Fibroblast of peridontal ligament (primary cell): ENCODE measurements around the gene CIZ1.

Source experiments
- DNase-seq: peaks from one replicate; pipeline ENCODE4 v3.0.0-alpha.2; 2010; ENCODE audit errors: extremely low read depth

CIZ1 gene

GRCh38 chr9:128214571-128215490, 23.5 kb upstream of the CIZ1 start:
- DNase-seq, result no peak

DNA sequence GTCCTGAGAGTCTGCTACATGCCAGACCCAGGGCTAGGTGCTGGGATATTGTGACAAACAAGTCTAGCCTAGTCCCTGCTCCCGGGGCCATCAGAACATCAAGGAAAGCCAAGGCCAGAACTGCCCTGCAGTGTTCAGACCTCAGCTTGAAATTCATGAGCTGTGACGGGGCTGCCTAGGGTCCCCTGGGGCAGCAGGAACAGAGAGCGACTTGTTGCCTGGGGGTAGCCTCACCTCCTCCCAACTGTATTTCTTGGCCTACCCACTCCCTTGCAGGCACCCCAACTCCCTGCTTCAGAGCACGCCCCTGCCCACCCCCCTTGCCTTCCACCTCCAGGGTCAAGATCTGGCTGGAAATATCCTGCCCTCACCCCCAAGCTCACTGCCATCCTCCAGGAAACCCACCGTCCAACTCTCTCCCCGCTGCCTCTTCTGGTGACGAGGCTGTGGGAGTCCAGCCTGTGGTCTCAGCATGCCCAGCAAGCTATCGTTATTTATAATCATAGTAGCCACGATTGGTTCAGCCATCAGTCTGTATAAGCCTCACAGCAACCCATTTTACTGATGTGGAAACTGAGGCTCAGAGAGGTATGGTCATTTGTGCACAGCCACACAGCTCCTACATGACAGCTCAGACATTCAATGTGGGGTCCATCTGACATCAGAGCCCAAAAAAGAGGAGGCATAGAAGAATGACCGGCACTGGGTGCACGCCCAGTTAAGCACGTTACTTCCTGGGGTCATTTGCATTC, 22.6 kb upstream of the CIZ1 start:
- no peak for DNase-seq

- DNase-seq, result no peak
Measured at GRCh38 chr9:128211981-128212281, 20.6 kb upstream of the CIZ1 start.

DNA sequence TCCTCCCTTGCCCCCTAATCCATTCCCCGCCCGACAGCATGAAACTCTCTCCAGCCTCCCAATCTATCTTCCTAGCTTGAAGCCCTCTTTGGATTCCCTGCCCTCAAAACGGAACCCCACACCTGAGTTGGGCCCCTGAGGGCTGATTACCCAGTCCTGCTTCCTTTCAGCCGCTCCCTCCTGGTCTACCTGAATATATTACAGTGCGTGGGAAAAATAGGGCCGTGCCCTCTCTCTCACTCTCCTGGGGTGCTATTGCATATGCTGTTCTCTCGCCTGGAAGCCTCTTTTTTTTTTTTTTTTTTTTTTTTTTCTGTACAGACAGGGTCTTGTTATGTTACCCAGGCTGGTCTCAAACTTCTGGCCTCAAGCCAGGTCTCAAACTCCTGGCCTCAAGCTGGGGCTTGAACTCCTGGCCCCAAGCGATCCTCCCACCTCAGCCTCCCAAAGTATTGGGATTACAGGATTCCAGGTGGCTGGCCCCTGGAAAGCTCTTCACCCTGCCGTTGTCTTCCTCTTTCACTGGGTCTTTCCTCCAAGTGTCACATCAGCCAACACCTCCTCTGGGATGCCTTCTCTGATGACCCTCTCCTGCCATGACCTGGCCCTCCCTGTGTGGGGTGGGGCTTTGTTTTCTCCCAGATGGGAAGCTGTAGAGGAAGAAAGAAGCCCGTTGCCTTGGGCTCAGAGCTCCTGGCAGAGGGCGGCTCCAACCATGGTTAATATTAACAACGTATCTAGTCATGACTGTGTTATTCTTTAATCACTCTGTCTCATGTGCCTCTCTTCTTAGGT, 20.0 kb upstream of the CIZ1 start:
- no peak for DNase-seq

- no peak for DNase-seq
Measured at GRCh38 chr9:128208946-128209669, 17.7 kb upstream of the CIZ1 start.

DNA sequence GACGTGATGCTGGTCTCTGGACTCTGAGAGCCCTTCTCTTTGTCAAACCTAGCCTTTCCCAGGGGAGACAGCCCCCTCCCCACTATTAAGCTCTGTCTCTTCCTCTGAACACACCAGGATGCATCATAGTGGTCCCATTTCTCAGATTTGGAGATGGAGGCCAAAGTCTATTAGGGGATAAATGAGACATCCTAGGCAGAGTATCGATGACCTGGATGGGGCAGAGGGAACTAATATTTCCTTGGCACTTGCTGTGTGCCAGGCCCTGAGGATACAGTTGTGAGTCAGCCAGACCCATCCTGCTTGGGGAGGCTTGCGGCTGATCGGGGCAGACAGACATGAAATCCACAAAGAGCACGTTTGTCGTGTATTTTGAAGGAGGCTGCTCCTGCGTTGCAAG, 17.0 kb upstream of the CIZ1 start:
- DNase-seq, result no peak

- no peak for DNase-seq
Measured at GRCh38 chr9:128206916-128207910, 15.8 kb upstream of the CIZ1 start.

- no peak for DNase-seq
Measured at GRCh38 chr9:128206484-128206883, 15.1 kb upstream of the CIZ1 start.

GRCh38 chr9:128205296-128205944, 14.0 kb upstream of the CIZ1 start:
- DNase-seq, result no peak

DNA sequence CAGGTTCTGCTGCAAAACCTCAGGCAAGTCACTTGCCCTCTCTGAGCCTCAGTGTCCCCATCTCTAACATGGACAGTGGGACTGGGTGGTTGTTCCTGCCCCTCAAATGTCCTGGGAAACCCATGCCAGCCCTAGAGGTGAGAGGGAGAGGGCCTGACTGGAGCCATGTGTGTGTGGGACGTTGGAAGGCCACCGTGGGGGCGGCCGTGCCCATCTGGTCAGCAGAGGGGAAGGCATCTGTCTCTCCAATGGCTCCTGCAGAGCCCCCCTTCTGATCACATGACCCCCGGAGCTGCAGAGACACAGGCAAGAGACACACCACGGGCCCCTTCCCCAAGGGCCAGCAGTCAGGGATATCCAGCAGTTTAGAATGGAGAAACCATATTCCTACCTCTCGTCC, 13.5 kb upstream of the CIZ1 start:
- no peak for DNase-seq

DNA sequence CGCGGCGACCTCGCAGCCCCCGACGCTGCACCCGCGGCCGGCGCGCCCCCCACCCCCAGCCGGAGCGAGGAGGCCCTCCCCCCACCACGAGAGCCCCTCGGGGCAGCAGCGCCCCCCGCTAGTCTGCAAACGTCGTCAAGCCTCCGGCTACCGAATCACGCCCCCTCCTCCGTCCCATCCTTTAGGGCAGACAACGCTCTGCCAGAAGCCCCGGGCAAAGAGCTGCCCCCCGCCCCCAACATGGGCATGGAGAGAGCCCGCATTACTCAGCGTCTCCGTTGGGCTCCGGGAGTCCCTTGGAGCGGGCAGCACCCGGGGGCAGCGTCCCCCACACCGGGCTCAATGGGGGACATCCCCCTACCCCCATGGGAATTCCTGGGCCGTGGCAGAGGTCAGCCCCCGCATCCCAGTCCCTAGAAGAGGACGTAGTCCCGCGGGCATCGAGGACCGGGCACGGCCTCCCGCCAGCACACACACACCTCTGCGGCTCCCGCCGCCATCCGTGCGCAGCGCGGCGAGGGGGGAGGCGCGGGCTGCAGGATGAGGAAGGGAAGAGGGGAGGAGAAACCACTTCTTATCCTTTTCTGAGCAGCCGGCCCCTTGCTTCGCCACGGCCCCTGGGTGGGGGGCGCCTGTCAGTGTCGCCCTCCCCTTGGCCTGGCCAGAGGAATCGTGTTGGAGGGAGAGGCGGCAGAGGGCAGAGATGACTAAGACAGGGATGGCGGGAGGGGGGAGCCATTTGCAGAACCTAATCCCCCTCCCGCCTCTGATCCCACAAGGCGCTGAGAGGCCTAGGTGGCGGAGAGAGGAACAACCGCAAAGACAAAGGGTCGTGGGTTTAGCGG, 12.6 kb upstream of the CIZ1 start:
- DNase-seq, result no peak

DNA sequence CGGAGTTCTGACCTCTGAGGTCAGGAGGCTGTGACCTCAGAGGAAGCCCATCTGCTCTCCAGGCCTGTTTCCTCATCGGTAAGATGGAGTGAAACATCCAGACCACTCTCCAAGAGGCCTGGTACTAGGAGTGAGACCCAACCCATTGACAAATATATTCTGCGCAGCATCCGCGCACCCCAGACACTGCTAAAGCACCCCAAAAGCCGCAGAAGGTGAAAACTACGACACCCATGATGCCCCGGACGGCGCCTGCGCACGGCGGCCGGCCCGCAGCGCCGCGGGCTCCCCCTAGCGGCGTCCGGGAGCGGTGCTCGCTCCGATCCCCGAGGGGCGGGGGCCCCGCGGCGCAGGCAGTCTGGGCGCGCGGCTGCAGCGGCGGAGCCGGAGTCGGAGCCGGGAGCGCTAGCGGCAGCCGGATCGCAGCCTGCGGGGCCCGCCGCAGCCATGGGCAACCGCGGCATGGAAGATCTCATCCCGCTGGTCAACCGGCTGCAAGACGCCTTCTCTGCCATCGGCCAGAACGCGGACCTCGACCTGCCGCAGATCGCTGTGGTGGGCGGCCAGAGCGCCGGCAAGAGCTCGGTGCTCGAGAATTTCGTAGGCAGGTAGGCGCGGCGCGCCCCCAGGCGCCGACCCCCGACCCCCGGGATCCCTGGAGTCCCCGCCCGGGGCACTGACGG, 11.8 kb upstream of the CIZ1 start, which contains the start of gene DNM1:
TSS of gene DNM1 (plus strand) at position 356 of the 683 bp plus-strand sequence. CDS start at position 448, 92 bp downstream.
- peak; percentile 36 for DNase-seq

DNA sequence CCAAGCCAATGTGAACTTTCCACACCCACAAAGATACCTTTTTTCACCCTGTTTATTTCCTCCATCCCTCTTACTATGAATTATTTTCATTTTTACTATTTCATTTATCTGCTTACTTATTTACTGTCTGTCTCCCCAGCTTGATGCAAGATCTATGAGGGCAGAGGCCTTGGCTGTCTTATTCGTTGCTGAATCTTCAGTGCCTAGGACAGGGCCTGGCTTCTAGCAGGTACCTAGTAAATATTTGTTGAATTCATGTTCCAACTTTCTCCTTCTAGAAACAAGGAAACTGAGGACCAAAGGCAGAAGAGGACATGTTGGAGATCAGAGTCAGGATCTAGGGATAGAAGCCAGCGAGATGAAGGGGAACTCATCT, 11.3 kb upstream of the CIZ1 start:
- no peak for DNase-seq

GRCh38 chr9:128201441-128202369, 10.3 kb upstream of the CIZ1 start:
- DNase-seq, result no peak

GRCh38 chr9:128193469-128194096, 2.2 kb upstream of the CIZ1 start:
- DNase-seq, result no peak

GRCh38 chr9:128192601-128193371, 1.4 kb upstream of the CIZ1 start:
- DNase-seq, result peak; percentile 79
